ENCODE data around the gene TRAPPC12. TPM values are rescaled to one million over a fixed set of nuclear protein-coding genes. Genes with fewer than 3 reads are reported as not detected.

The TRAPPC12 gene
- total and polyA plus RNA-seq, 4 donors, result 47.6 to 163 (median 104) TPM

GRCh38 chr2:3379339-3379646, 201 bp upstream of the TRAPPC12 start:
- intact Hi-C loops (cut with DNase I), result loop anchor here in 1 of 2 donors (5.0 kb wide), 2 partner anchors 178 to 198 kb away; partner anchors contain the start of genes RNASEH1 and RPS7
- no peaks in the 10 kb centered on the region for H3K4me1 ChIP-seq (ENCODE audit: control insufficient read depth in 1 of 2, insufficient read depth in 2 of 2, low read length in 2 of 2)
- no peaks in the 10 kb centered on the region for H3K27me3 ChIP-seq (ENCODE audit: control insufficient read depth in 1 of 2, insufficient read depth in 2 of 2, low read length in 1 of 2)
- no peaks in the 10 kb centered on the region for H3K9me3 ChIP-seq (ENCODE audit: control insufficient read depth, low read length)
- no peaks in the 10 kb centered on the region for H3K36me3 ChIP-seq (ENCODE audit: control insufficient read depth in 1 of 2, insufficient read depth in 2 of 2, low read length in 1 of 2)
- no peak overlapping the region for H3K27ac ChIP-seq (ENCODE audit: low read depth in 1 of 2, low read length in 2 of 2)
- no peak for DNase-seq
- no peak for ATAC-seq (ENCODE audit: low FRiP score)
- peak overlapping the region; percentile 9 to 72 for H3K4me3 ChIP-seq (ENCODE audit: low read length in 2 of 2)
- WGBS, 2 donors, result 4 to 10% methylated on average over 8 of the region's 8 CpGs

GRCh38 chr2:3386448-3386958, 7.0 kb downstream of the TRAPPC12 start:
- Histone ChIP-seq H3K9me3 (ENCODE audit: control insufficient read depth, low read length) (no peaks in the 10 kb centered on the region), H3K27me3 (ENCODE audit: control insufficient read depth in 1 of 2, insufficient read depth in 2 of 2, low read length in 1 of 2) (no peaks in the 10 kb centered on the region), H3K4me3 (ENCODE audit: low read length in 2 of 2) (no peak overlapping the region), H3K4me1 (ENCODE audit: control insufficient read depth in 1 of 2, insufficient read depth in 2 of 2, low read length in 2 of 2) (peaks cover 0 to 3% of the 10 kb centered on the region in 2 donors), H3K27ac (ENCODE audit: low read depth in 1 of 2, low read length in 2 of 2) (peak overlapping the region in 1 of 2 donors; percentile 57), H3K36me3 (ENCODE audit: control insufficient read depth in 1 of 2, insufficient read depth in 2 of 2, low read length in 1 of 2) (peaks cover 7 to 12% of the 10 kb centered on the region in 2 donors)
- ATAC-seq (ENCODE audit: low FRiP score) (no peak), DNase-seq (no peak)
- intact Hi-C loops (cut with DNase I), result no loop called here
- WGBS, 2 donors, result 64 to 67% methylated on average over 10 of the region's 10 CpGs

DNA sequence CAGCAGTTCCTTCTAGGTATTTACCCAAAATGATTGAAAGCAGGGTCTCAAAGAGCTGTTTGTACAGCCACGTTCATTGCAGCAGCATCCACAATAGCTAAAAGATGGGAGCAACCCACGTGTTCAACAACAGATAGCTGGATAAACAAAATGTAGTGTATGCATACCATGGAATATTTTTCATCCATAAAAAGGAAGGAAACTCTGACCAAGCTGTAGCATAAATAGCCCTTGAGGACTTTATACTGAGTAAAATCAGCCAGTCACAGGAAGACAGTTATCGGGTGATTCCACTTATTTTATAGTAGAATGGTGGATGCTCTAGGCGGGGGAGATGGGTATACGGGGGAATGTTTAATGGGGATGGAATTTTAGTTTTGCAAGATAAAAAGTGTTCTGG, 7.5 kb downstream of the TRAPPC12 start:
- H3K36me3 ChIP-seq (ENCODE audit: control insufficient read depth in 1 of 2, insufficient read depth in 2 of 2, low read length in 1 of 2), result peaks cover 7 to 12% of the 10 kb centered on the region in 2 donors
- intact Hi-C loops (cut with DNase I), result no loop called here

GRCh38 chr2:3387644-3388411, 8.3 kb downstream of the TRAPPC12 start:
- DNase-seq, result peak in 1 of 2 donors; percentile 73
- H3K36me3 ChIP-seq (ENCODE audit: control insufficient read depth in 1 of 2, insufficient read depth in 2 of 2, low read length in 1 of 2), result peaks cover 7 to 12% of the 10 kb centered on the region in 2 donors

More for the DNA sequence above, 7.5 kb downstream of the TRAPPC12 start:
- no peaks in the 10 kb centered on the region for H3K9me3 ChIP-seq (ENCODE audit: control insufficient read depth, low read length)
- H3K27ac ChIP-seq (ENCODE audit: low read depth in 1 of 2, low read length in 2 of 2), result peak overlapping the region in 1 of 2 donors; percentile 57
- ATAC-seq (ENCODE audit: low FRiP score) (no peak), DNase-seq (no peak)
- H3K27me3 ChIP-seq (ENCODE audit: control insufficient read depth in 1 of 2, insufficient read depth in 2 of 2, low read length in 1 of 2), result no peaks in the 10 kb centered on the region
- H3K4me3 ChIP-seq (ENCODE audit: low read length in 2 of 2), result no peak overlapping the region
- H3K4me1 ChIP-seq (ENCODE audit: control insufficient read depth in 1 of 2, insufficient read depth in 2 of 2, low read length in 2 of 2), result peaks cover 0 to 3% of the 10 kb centered on the region in 2 donors
- 52 to 56% methylated on average over 5 of the region's 5 CpGs for WGBS, 2 donors

DNA sequence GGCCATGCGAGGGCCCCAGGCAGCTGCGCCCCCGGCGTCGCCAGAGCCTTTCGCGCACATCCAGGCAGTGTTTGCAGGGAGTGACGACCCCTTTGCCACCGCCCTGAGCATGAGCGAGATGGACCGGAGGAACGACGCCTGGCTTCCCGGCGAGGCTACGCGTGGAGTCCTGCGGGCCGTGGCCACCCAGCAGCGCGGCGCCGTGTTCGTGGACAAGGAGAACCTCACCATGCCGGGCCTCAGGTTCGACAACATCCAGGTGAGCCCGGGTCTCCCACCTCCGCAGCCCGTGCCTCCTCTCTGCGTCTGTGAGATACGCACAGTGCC, 8.9 kb downstream of the TRAPPC12 start:
- H3K36me3 ChIP-seq (ENCODE audit: control insufficient read depth in 1 of 2, insufficient read depth in 2 of 2, low read length in 1 of 2), result peaks cover 7 to 12% of the 10 kb centered on the region in 2 donors
- no peak for ATAC-seq (ENCODE audit: low FRiP score)
- peaks cover 0 to 3% of the 10 kb centered on the region in 2 donors for H3K4me1 ChIP-seq (ENCODE audit: control insufficient read depth in 1 of 2, insufficient read depth in 2 of 2, low read length in 2 of 2)
- no peak for DNase-seq
- H3K4me3 ChIP-seq (ENCODE audit: low read length in 2 of 2), result no peak overlapping the region
- no peak overlapping the region for H3K27ac ChIP-seq (ENCODE audit: low read depth in 1 of 2, low read length in 2 of 2)
- no peaks in the 10 kb centered on the region for H3K27me3 ChIP-seq (ENCODE audit: control insufficient read depth in 1 of 2, insufficient read depth in 2 of 2, low read length in 1 of 2)
- no peaks in the 10 kb centered on the region for H3K9me3 ChIP-seq (ENCODE audit: control insufficient read depth, low read length)
- 98% methylated on average over 31 of the region's 31 CpGs for WGBS, 2 donors
- intact Hi-C loops (cut with DNase I), result no loop called here

More at GRCh38 chr2:3387644-3388411, 8.3 kb downstream of the TRAPPC12 start:
- WGBS, 2 donors, result 88 to 91% methylated on average over 89 of the region's 89 CpGs
- Histone ChIP-seq H3K27ac (ENCODE audit: low read depth in 1 of 2, low read length in 2 of 2) (no peak overlapping the region), H3K27me3 (ENCODE audit: control insufficient read depth in 1 of 2, insufficient read depth in 2 of 2, low read length in 1 of 2) (no peaks in the 10 kb centered on the region), H3K4me3 (ENCODE audit: low read length in 2 of 2) (no peak overlapping the region), H3K4me1 (ENCODE audit: control insufficient read depth in 1 of 2, insufficient read depth in 2 of 2, low read length in 2 of 2) (peaks cover 0 to 3% of the 10 kb centered on the region in 2 donors), H3K9me3 (ENCODE audit: control insufficient read depth, low read length) (no peaks in the 10 kb centered on the region)
- intact Hi-C loops (cut with DNase I), result no loop called here
- peak; percentile 59 for ATAC-seq (ENCODE audit: low FRiP score)

- intact Hi-C loops (cut with DNase I), result no loop called here
- DNase-seq, result no peak
- no peak for ATAC-seq (ENCODE audit: low FRiP score)
- Histone ChIP-seq H3K27ac (ENCODE audit: low read depth in 1 of 2, low read length in 2 of 2) (no peak overlapping the region), H3K36me3 (ENCODE audit: control insufficient read depth in 1 of 2, insufficient read depth in 2 of 2, low read length in 1 of 2) (peaks cover 7 to 12% of the 10 kb centered on the region in 2 donors), H3K9me3 (ENCODE audit: control insufficient read depth, low read length) (no peaks in the 10 kb centered on the region), H3K4me1 (ENCODE audit: control insufficient read depth in 1 of 2, insufficient read depth in 2 of 2, low read length in 2 of 2) (peaks cover 0 to 3% of the 10 kb centered on the region in 2 donors), H3K4me3 (ENCODE audit: low read length in 2 of 2) (no peak overlapping the region), H3K27me3 (ENCODE audit: control insufficient read depth in 1 of 2, insufficient read depth in 2 of 2, low read length in 1 of 2) (no peaks in the 10 kb centered on the region)
- 97 to 98% methylated on average over 29 of the region's 29 CpGs for WGBS, 2 donors
Observed at GRCh38 chr2:3389193-3389592, 9.7 kb downstream of the TRAPPC12 start.

DNA sequence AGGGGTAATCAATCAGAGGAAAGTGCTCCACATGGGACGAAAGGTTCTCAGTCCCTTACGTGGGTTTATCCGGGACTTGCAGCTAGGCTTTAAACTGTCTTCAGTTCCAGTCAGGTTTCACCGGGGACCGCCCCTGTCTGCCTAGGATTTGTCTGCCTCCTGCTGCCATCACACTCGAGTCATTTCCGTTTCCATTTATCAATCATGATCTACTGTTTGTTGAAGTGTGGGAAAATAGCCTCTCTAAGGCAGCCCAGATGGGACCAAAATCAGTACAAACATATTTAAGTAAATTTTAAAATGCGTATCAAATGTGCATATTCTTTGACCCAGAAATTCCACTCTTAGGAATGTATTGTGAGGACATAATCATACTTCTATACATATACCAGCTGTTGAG, 10.5 kb downstream of the TRAPPC12 start:
- intact Hi-C loops (cut with DNase I), result no loop called here
- H3K9me3 ChIP-seq (ENCODE audit: control insufficient read depth, low read length), result no peaks in the 10 kb centered on the region
- H3K4me1 ChIP-seq (ENCODE audit: control insufficient read depth in 1 of 2, insufficient read depth in 2 of 2, low read length in 2 of 2), result peaks cover 0 to 3% of the 10 kb centered on the region in 2 donors
- DNase-seq (no peak), ATAC-seq (ENCODE audit: low FRiP score) (no peak)
- 87 to 89% methylated on average over 8 of the region's 8 CpGs for WGBS, 2 donors
- H3K27me3 ChIP-seq (ENCODE audit: control insufficient read depth in 1 of 2, insufficient read depth in 2 of 2, low read length in 1 of 2), result no peaks in the 10 kb centered on the region
- no peak overlapping the region for H3K4me3 ChIP-seq (ENCODE audit: low read length in 2 of 2)
- peaks cover 7 to 12% of the 10 kb centered on the region in 2 donors for H3K36me3 ChIP-seq (ENCODE audit: control insufficient read depth in 1 of 2, insufficient read depth in 2 of 2, low read length in 1 of 2)
- no peak overlapping the region for H3K27ac ChIP-seq (ENCODE audit: low read depth in 1 of 2, low read length in 2 of 2)

GRCh38 chr2:3392216-3392615, 12.7 kb downstream of the TRAPPC12 start:
- ATAC-seq (ENCODE audit: low FRiP score) (no peak), DNase-seq (no peak)
- peaks cover 7 to 13% of the 10 kb centered on the region in 2 donors for H3K36me3 ChIP-seq (ENCODE audit: control insufficient read depth in 1 of 2, insufficient read depth in 2 of 2, low read length in 1 of 2)
- WGBS, 2 donors, result 91% methylated on average over 4 of the region's 4 CpGs
- peaks cover 2% of the 10 kb centered on the region for H3K9me3 ChIP-seq (ENCODE audit: control insufficient read depth, low read length)
- intact Hi-C loops (cut with DNase I), result no loop called here
- no peak overlapping the region for H3K4me3 ChIP-seq (ENCODE audit: low read length in 2 of 2)
- no peaks in the 10 kb centered on the region for H3K4me1 ChIP-seq (ENCODE audit: control insufficient read depth in 1 of 2, insufficient read depth in 2 of 2, low read length in 2 of 2)
- no peaks in the 10 kb centered on the region for H3K27me3 ChIP-seq (ENCODE audit: control insufficient read depth in 1 of 2, insufficient read depth in 2 of 2, low read length in 1 of 2)
- no peak overlapping the region for H3K27ac ChIP-seq (ENCODE audit: low read depth in 1 of 2, low read length in 2 of 2)

Measured in aorta (tissue), 5 donors.